Hepatocyte (in vitro differentiated cells): Measurements from ENCODE around the gene TTLL12.

Source experiments
- CTCF ChIP-seq: fragments of 200-600 bp; sonication (generic); IDR thresholded peaks from 2 replicates; pipeline ENCODE4 v1.5.1; 2016; ENCODE audit warnings: antibody characterized with exemption, mild to moderate bottlenecking; ENCODE audit not compliant: poor library complexity
- EZH2 ChIP-seq: fragments of 200-600 bp; sonication (generic); IDR thresholded peaks from 2 replicates; pipeline ENCODE4 v1.6.1; 2016; ENCODE audit warnings: antibody characterized with exemption, mild to moderate bottlenecking, borderline replicate concordance
- EZH2phosphoT487 ChIP-seq: fragments of 200-600 bp; sonication (generic); IDR thresholded peaks from one replicate; pipeline ENCODE4 v1.6.1; 2018; ENCODE audit warnings: antibody characterized with exemption, mild to moderate bottlenecking, low read depth, moderate library complexity; ENCODE audit not compliant: unreplicated experiment, severe bottlenecking

- no peak for TF ChIP-seq EZH2
- TF ChIP-seq CTCF: no peak
- TF ChIP-seq EZH2phosphoT487: no peak
Observed at GRCh38 chr22:43186272-43187170, at the start of gene TTLL12.
